GM18520 (cell line): ENCODE data around the gene RALB.

Experiments used
- ATAC-seq: cut with Tn5 transposase; IDR thresholded peaks from one replicate; pipeline ENCODE4 v1.9.1; 2021; ENCODE audit not compliant: unreplicated experiment

Gene RALB

GRCh38 chr2:120252225-120253020, at the start of gene RALB:
RALB (plus strand) TSS chr2:120252852; CDS start chr2:120278665, 25,813 bp downstream.
- peak; percentile 95 for ATAC-seq

GRCh38 chr2:120203251-120204021, 49.2 kb upstream of the RALB start:
- ATAC-seq, result no peak

- ATAC-seq, result no peak
These were observed 48.6 kb upstream of the RALB start for GRCh38 chr2:120204022-120204405.

- no peak for ATAC-seq
These were observed 48.2 kb upstream of the RALB start for GRCh38 chr2:120204417-120204816.

- no peak for ATAC-seq
These were observed 47.5 kb upstream of the RALB start for GRCh38 chr2:120204945-120205670.

- no peak for ATAC-seq
These were observed 46.5 kb upstream of the RALB start for GRCh38 chr2:120206022-120206581.

GRCh38 chr2:120208381-120209353, 44.0 kb upstream of the RALB start:
- no peak for ATAC-seq

GRCh38 chr2:120209427-120210269, 43.0 kb upstream of the RALB start:
- ATAC-seq, result no peak

- ATAC-seq, result no peak
These were observed 42.4 kb upstream of the RALB start for GRCh38 chr2:120210270-120210693.

GRCh38 chr2:120218181-120218580, 34.5 kb upstream of the RALB start:
- no peak for ATAC-seq

- ATAC-seq, result no peak
These were observed 33.4 kb upstream of the RALB start for GRCh38 chr2:120219291-120219690.

- no peak for ATAC-seq
These were observed 32.9 kb upstream of the RALB start for GRCh38 chr2:120219766-120220165.

- ATAC-seq, result no peak
These were observed 31.9 kb upstream of the RALB start for GRCh38 chr2:120220756-120221155.

GRCh38 chr2:120221616-120222015, 31.0 kb upstream of the RALB start:
- no peak for ATAC-seq

GRCh38 chr2:120222186-120223033, 30.2 kb upstream of the RALB start:
- no peak for ATAC-seq

GRCh38 chr2:120223034-120223912, 29.4 kb upstream of the RALB start, which contains the start of gene TMEM185B:
TMEM185B (minus strand) TSS chr2:120223400; CDS start chr2:120222976, 424 bp downstream.
- ATAC-seq, result peak; percentile 83

GRCh38 chr2:120224256-120224655, 28.4 kb upstream of the RALB start:
- ATAC-seq, result no peak
